GM20431 (cell line): Measurements from ENCODE around the gene CAND2.

Source experiments
- in situ Hi-C: fragments of 300-500 bp; cut with MseI, MboI; formaldehyde crosslinking; loops from one replicate; pipeline ENCODE4 v1.15.0; 2020; ENCODE audit warnings: low sequenced_read_pairs; ENCODE audit not compliant: unreplicated experiment

CAND2 gene

GRCh38 chr3:12798559-12799179 lies 2.2 kb downstream of the CAND2 start:
- in situ Hi-C loops: no loop called here

- in situ Hi-C loops: no loop called here
These were observed 3.3 kb downstream of the CAND2 start for GRCh38 chr3:12799525-12800440.

GRCh38 chr3:12803371-12803770 lies 6.9 kb downstream of the CAND2 start:
- in situ Hi-C loops: no loop called here

- in situ Hi-C loops: no loop called here
These were observed 10.6 kb downstream of the CAND2 start for GRCh38 chr3:12807066-12807465.

- in situ Hi-C loops: no loop called here
These were observed 11.3 kb downstream of the CAND2 start for GRCh38 chr3:12807601-12808359.

GRCh38 chr3:12808587-12808986 lies 12.1 kb downstream of the CAND2 start:
- in situ Hi-C loops: no loop called here

- in situ Hi-C loops: no loop called here
These were observed 12.5 kb downstream of the CAND2 start for GRCh38 chr3:12809001-12809400.

GRCh38 chr3:12809435-12809834 lies 13.0 kb downstream of the CAND2 start:
- in situ Hi-C loops: no loop called here

GRCh38 chr3:12810013-12810780 lies 13.7 kb downstream of the CAND2 start:
- in situ Hi-C loops: no loop called here

- in situ Hi-C loops: no loop called here
These were observed 14.5 kb downstream of the CAND2 start for GRCh38 chr3:12810961-12811360.

GRCh38 chr3:12812812-12813211 lies 16.3 kb downstream of the CAND2 start:
- in situ Hi-C loops: no loop called here

GRCh38 chr3:12813967-12814366 lies 17.5 kb downstream of the CAND2 start:
- in situ Hi-C loops: no loop called here

GRCh38 chr3:12815078-12815477 lies 18.6 kb downstream of the CAND2 start:
- in situ Hi-C loops: no loop called here

GRCh38 chr3:12815719-12816118 lies 19.2 kb downstream of the CAND2 start:
- in situ Hi-C loops: no loop called here

GRCh38 chr3:12816521-12817342 lies 20.3 kb downstream of the CAND2 start:
- in situ Hi-C loops: no loop called here

GRCh38 chr3:12817343-12817710 lies 20.8 kb downstream of the CAND2 start:
- in situ Hi-C loops: no loop called here

- in situ Hi-C loops: no loop called here
These were observed 21.8 kb downstream of the CAND2 start for GRCh38 chr3:12818273-12818672.

GRCh38 chr3:12818773-12819172 lies 22.3 kb downstream of the CAND2 start:
- in situ Hi-C loops: no loop called here

- in situ Hi-C loops: no loop called here
These were observed 26.4 kb downstream of the CAND2 start for GRCh38 chr3:12822725-12823373.
